ENCODE measurements around the gene DYRK3.

- TF ChIP-seq, protein P1, sequence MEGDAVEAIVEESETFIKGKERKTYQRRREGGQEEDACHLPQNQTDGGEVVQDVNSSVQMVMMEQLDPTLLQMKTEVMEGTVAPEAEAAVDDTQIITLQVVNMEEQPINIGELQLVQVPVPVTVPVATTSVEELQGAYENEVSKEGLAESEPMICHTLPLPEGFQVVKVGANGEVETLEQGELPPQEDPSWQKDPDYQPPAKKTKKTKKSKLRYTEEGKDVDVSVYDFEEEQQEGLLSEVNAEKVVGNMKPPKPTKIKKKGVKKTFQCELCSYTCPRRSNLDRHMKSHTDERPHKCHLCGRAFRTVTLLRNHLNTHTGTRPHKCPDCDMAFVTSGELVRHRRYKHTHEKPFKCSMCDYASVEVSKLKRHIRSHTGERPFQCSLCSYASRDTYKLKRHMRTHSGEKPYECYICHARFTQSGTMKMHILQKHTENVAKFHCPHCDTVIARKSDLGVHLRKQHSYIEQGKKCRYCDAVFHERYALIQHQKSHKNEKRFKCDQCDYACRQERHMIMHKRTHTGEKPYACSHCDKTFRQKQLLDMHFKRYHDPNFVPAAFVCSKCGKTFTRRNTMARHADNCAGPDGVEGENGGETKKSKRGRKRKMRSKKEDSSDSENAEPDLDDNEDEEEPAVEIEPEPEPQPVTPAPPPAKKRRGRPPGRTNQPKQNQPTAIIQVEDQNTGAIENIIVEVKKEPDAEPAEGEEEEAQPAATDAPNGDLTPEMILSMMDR (IDR thresholded peaks at IDR 0.05), result no peak
- no peak for TF ChIP-seq EZH2 (IDR thresholded peaks at IDR 0.05)
- TF ChIP-seq EZH2phosphoT487 (IDR thresholded peaks at IDR 0.05), result no peak
These were observed 29.4 kb downstream of the DYRK3 start for GRCh38 chr1:206664740-206665139.
